Measurements from ENCODE around the gene ARHGAP32.

DNA sequence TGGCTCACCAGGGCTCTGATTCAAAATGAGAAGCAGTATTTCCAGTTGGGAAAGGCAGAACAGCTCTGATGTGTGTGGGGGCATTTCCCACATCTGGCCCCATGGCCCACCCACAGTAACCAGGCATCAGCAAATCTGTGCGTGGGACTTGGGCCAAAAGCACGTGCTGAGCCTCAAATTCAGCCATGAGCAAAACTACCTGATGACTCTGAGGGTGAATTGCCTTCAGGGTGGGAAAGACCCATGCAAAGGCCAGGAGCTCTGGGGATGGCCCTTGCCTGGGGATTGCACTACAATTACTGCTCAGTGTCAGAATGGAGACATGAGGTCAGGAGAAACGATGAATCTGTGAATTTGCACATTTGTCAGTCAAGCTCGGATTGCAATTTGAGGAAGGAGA, 270.3 kb downstream of the ARHGAP32 start:
- TF ChIP-seq POLR2A (IDR thresholded peaks at IDR 0.05) (no peak), CTCF (IDR thresholded peaks at IDR 0.05) (no peak), EP300 (IDR thresholded peaks at IDR 0.05) (no peak)
